ENCODE measurements around the gene RNF225.
"Not testable (repeated sequence)": the region's sequence is repeated elsewhere in the genome, so short reads cannot be mapped to it uniquely, and the experiment has no call there.

RNF225 gene

GRCh38 chr19:58400916-58401839 lies 5.7 kb downstream of the RNF225 start:
- H3K4me3 ChIP-seq (ENCODE audit: low read length): peak overlapping the region; percentile 65

GRCh38 chr19:58401840-58402421 lies 6.5 kb downstream of the RNF225 start:
- no peak for TF ChIP-seq ZNF274 (IDR thresholded peaks at IDR 0.05; ENCODE audit: low read depth, low read length)
- H3K4me3 ChIP-seq (ENCODE audit: low read length): peak overlapping the region; percentile 65

More at GRCh38 chr19:58400916-58401839, 5.7 kb downstream of the RNF225 start:
- no peak for TF ChIP-seq ZNF274 (IDR thresholded peaks at IDR 0.05; ENCODE audit: low read depth, low read length)

GRCh38 chr19:58403920-58404478 lies 8.5 kb downstream of the RNF225 start:
- not testable (repeated sequence) for H3K4me3 ChIP-seq (ENCODE audit: low read length)

- no peak for TF ChIP-seq ZNF274 (IDR thresholded peaks at IDR 0.05; ENCODE audit: low read depth, low read length)
- peak overlapping the region; percentile 80; the same call in 1 of the 2 replicates for H3K4me3 ChIP-seq (ENCODE audit: low read length)
These were observed 11.6 kb downstream of the RNF225 start for GRCh38 chr19:58406818-58407657.

GRCh38 chr19:58407658-58408151 lies 12.2 kb downstream of the RNF225 start:
- H3K4me3 ChIP-seq (ENCODE audit: low read length): peak overlapping the region; percentile 80
- no peak for TF ChIP-seq ZNF274 (IDR thresholded peaks at IDR 0.05; ENCODE audit: low read depth, low read length)

- peak within 1 kb of the TSS; percentile 80 for H3K4me3 ChIP-seq (ENCODE audit: low read length)
- no peak for TF ChIP-seq ZNF274 (IDR thresholded peaks at IDR 0.05; ENCODE audit: low read depth, low read length)
These were observed 12.9 kb downstream of the RNF225 start, which contains the start of gene ZNF584 for GRCh38 chr19:58408152-58409009. ZNF584 (plus strand) TSS chr19:58408649; CDS start chr19:58409148, 499 bp downstream.

GRCh38 chr19:58409010-58409790 lies 13.7 kb downstream of the RNF225 start:
- peak overlapping the region; percentile 80 for H3K4me3 ChIP-seq (ENCODE audit: low read length)
- TF ChIP-seq ZNF274 (IDR thresholded peaks at IDR 0.05; ENCODE audit: low read depth, low read length): no peak

- TF ChIP-seq ZNF274 (IDR thresholded peaks at IDR 0.05; ENCODE audit: low read depth, low read length): no peak
- H3K4me3 ChIP-seq (ENCODE audit: low read length): no peak overlapping the region
These were observed 21.1 kb downstream of the RNF225 start for GRCh38 chr19:58416604-58417003.

GRCh38 chr19:58417071-58417470 lies 21.6 kb downstream of the RNF225 start:
- no peak for TF ChIP-seq ZNF274 (IDR thresholded peaks at IDR 0.05; ENCODE audit: low read depth, low read length)
- H3K4me3 ChIP-seq (ENCODE audit: low read length): no peak overlapping the region

- H3K4me3 ChIP-seq (ENCODE audit: low read length): no peak overlapping the region
- no peak for TF ChIP-seq ZNF274 (IDR thresholded peaks at IDR 0.05; ENCODE audit: low read depth, low read length)
These were observed 33.2 kb downstream of the RNF225 start for GRCh38 chr19:58428617-58429016.

GRCh38 chr19:58429745-58430144 lies 34.3 kb downstream of the RNF225 start:
- no peak for TF ChIP-seq ZNF274 (IDR thresholded peaks at IDR 0.05; ENCODE audit: low read depth, low read length)

GRCh38 chr19:58434217-58434616 lies 38.8 kb downstream of the RNF225 start:
- no peak overlapping the region for H3K4me3 ChIP-seq (ENCODE audit: low read length)
- TF ChIP-seq ZNF274 (IDR thresholded peaks at IDR 0.05; ENCODE audit: low read depth, low read length): no peak

More at GRCh38 chr19:58429745-58430144, 34.3 kb downstream of the RNF225 start:
- no peak overlapping the region for H3K4me3 ChIP-seq (ENCODE audit: low read length)

Data from GM08714 (cell line).